PFSK-1 (cell line): ENCODE data around the gene PNMA1.

ENCODE experiments used
- FOXP2 ChIP-seq: optimal IDR thresholded peaks from 2 replicates; pipeline ENCODE3; 2011; ENCODE audit warnings: borderline replicate concordance, control low read depth, inconsistent platforms; ENCODE audit not compliant: insufficient read depth; ENCODE audit errors: extremely low read length, extremely low read depth
- POLR2AphosphoS5 ChIP-seq: IDR thresholded peaks from 2 replicates; pipeline ENCODE4 v1.6.1; 2012; ENCODE audit warnings: low read depth, mild to moderate bottlenecking, control low read depth, low read length, moderate library complexity
- REST ChIP-seq, 2 experiments: IDR thresholded peaks; 2 replicates each; pipeline versions ENCODE4 v1.6.1 to v1.8.0; 2011 to 2012; ENCODE audit warnings: low read depth in 2 of 2, low read length in 2 of 2, control low read depth in 1 of 2, inconsistent platforms in 1 of 2, mild to moderate bottlenecking in 1 of 2, moderate library complexity in 1 of 2; ENCODE audit not compliant: insufficient read depth in 1 of 2
- SIN3A ChIP-seq: IDR thresholded peaks from 2 replicates; pipeline ENCODE4 v1.6.1; 2012; ENCODE audit warnings: mild to moderate bottlenecking, low read length, moderate library complexity, borderline replicate concordance; ENCODE audit not compliant: insufficient read depth
- TAF1 ChIP-seq: IDR thresholded peaks from 2 replicates; pipeline ENCODE4 v1.6.1; 2012; ENCODE audit warnings: low read length, control low read depth, borderline replicate concordance; ENCODE audit not compliant: insufficient read depth

The PNMA1 gene

GRCh38 chr14:73715707-73716106, 1.5 kb upstream of the PNMA1 start:
- TF ChIP-seq TAF1 (no peak), REST (IDR thresholded peaks at IDR 0.05; ENCODE audit: insufficient read depth in 1 of 2, low read depth in 2 of 2, low read length in 2 of 2) (no peak), SIN3A (no peak), FOXP2 (no peak), POLR2AphosphoS5 (no peak)

GRCh38 chr14:73714656-73715081, 485 bp upstream of the PNMA1 start:
- TF ChIP-seq TAF1 (no peak), SIN3A (no peak), REST (IDR thresholded peaks at IDR 0.05; ENCODE audit: insufficient read depth in 1 of 2, low read depth in 2 of 2, low read length in 2 of 2) (no peak), FOXP2 (no peak)

- no peak for TF ChIP-seq TAF1
- no peak for TF ChIP-seq POLR2AphosphoS5
- no peak for TF ChIP-seq SIN3A
- no peak for TF ChIP-seq FOXP2
- TF ChIP-seq REST (IDR thresholded peaks at IDR 0.05; ENCODE audit: insufficient read depth in 1 of 2, low read depth in 2 of 2, low read length in 2 of 2): no peak
These were observed 880 bp downstream of the PNMA1 start for GRCh38 chr14:73713206-73713802.

- TF ChIP-seq FOXP2 (no peak), SIN3A (no peak), TAF1 (no peak), REST (IDR thresholded peaks at IDR 0.05; ENCODE audit: insufficient read depth in 1 of 2, low read depth in 2 of 2, low read length in 2 of 2) (no peak), POLR2AphosphoS5 (no peak)
These were observed 1.5 kb downstream of the PNMA1 start for GRCh38 chr14:73712540-73713180.
